A549 (cell line): Measurements from ENCODE around the gene NDUFA12. TPM values are rescaled to one million over a fixed set of nuclear protein-coding genes. Genes with fewer than 3 reads are reported as not detected.

Experiments used
- ATAC-seq, 2 experiments: fragments of 200-7000 bp in 1 of 2; fragments of >200 bp in 1 of 2; cut with Nextera tagmentation in 1 of 2; cut with Tn5 transposase in 1 of 2; 3 replicates each; pipeline versions ENCODE4 v1.8.0 to v1.9.1; 2018 to 2020; ENCODE audit warnings: mild to moderate bottlenecking in 1 of 2, moderate library complexity in 1 of 2
- CTCF ChIA-PET: fragments of 300-600 bp; sonication (Branson Sonifier 250); formaldehyde crosslinking; extraction: SDS; loops from one replicate; lab custom pipeline; 2021; ENCODE audit warnings: antibody characterized with exemption, inconsistent platforms; lab: Yijun Ruan, JAX
- POLR2A ChIA-PET: fragments of 350-600 bp; formaldehyde crosslinking; extraction: SDS; loops from one replicate; lab custom pipeline; 2021; ENCODE audit warnings: antibody characterized with exemption, inconsistent platforms; lab: Yijun Ruan, JAX
- DNase-seq, 2 experiments: peaks; one replicate each; pipeline versions ENCODE4 v3.0.0 to v3.0.0-alpha.2; 2011 to 2016; ENCODE audit warnings: low read depth in 1 of 2, low spot score in 1 of 2
- FAIRE-seq: peaks from 2 replicates; lab custom pipeline; 2011; peaks lifted over from hg19 to GRCh38; lab: Jason Lieb, UNC
- H3K27ac ChIP-seq, 2 experiments: fragments of >200 bp; sonication (Bioruptor Twin); formaldehyde crosslinking; 3 replicates each; pipeline ENCODE4 v1.5.1; 2016 to 2017
- H3K4me1 ChIP-seq: fragments of >200 bp; sonication (Bioruptor Twin); formaldehyde crosslinking; 3 replicates; pipeline ENCODE4 v1.6.1; 2016
- H3K4me2 ChIP-seq: fragments of >200 bp; sonication (Bioruptor Twin); formaldehyde crosslinking; 3 replicates; pipeline ENCODE4 v1.6.1; 2016
- H3K4me3 ChIP-seq: fragments of >200 bp; sonication (Bioruptor Twin); formaldehyde crosslinking; 3 replicates; pipeline ENCODE4 v1.5.1; 2016
- H3K9me3 ChIP-seq: fragments of >200 bp; sonication (Bioruptor Twin); formaldehyde crosslinking; 3 replicates; pipeline ENCODE4 v1.6.1; 2016
- CBX2 ChIP-seq: fragments of 200-600 bp; sonication (generic); IDR thresholded peaks from 2 replicates; pipeline ENCODE4 v1.6.1; 2016; ENCODE audit warnings: low read depth, mild to moderate bottlenecking, borderline replicate concordance
- CEBPB ChIP-seq, 2 experiments: fragments of >200 bp in 1 of 2; sonication (Bioruptor Twin) in 1 of 2; formaldehyde crosslinking in 1 of 2; IDR thresholded peaks; 2 replicates each; pipeline ENCODE4 v1.6.1; 2012 to 2016
- EHF ChIP-seq: fragments of 250-450 bp; sonication (Bioruptor Pico); IDR thresholded peaks from 2 replicates; pipeline ENCODE4 v1.5.0; 2020; ENCODE audit warnings: mild to moderate bottlenecking
- EHMT2 ChIP-seq: fragments of 200-600 bp; sonication (generic); IDR thresholded peaks from 2 replicates; pipeline ENCODE4 v1.6.1; 2016; ENCODE audit warnings: antibody characterized with exemption, low read depth, mild to moderate bottlenecking, moderate library complexity
- EP300 ChIP-seq, 2 experiments: fragments of >200 bp; sonication (Bioruptor Twin); formaldehyde crosslinking; IDR thresholded peaks; 2 replicates in 1 of 2; 3 replicates in 1 of 2; pipeline ENCODE4 v1.6.1; 2016 to 2017
- HDAC2 ChIP-seq: fragments of 200-600 bp; sonication (generic); IDR thresholded peaks from 2 replicates; pipeline ENCODE4 v1.6.1; 2016
- HOXB5 ChIP-seq: fragments of 250-450 bp; sonication (Bioruptor Pico); IDR thresholded peaks from 2 replicates; pipeline ENCODE4 v1.5.0; 2020; ENCODE audit warnings: mild to moderate bottlenecking, moderate library complexity
- JUNB ChIP-seq: fragments of >200 bp; sonication (Bioruptor Twin); formaldehyde crosslinking; IDR thresholded peaks from 2 replicates; pipeline ENCODE4 v1.6.1; 2016
- KDM1A ChIP-seq: fragments of 200-600 bp; sonication (generic); IDR thresholded peaks from 2 replicates; pipeline ENCODE4 v1.6.1; 2016; ENCODE audit warnings: low read depth, mild to moderate bottlenecking
- MAFK ChIP-seq: fragments of 450-650 bp; IDR thresholded peaks from 2 replicates; pipeline ENCODE4 v1.6.1; 2014; ENCODE audit not compliant: partially characterized antibody
- NR3C1 ChIP-seq: fragments of >200 bp; sonication (Bioruptor Twin); formaldehyde crosslinking; IDR thresholded peaks from 3 replicates; pipeline ENCODE4 v1.6.1; 2017
- PHF8 ChIP-seq: fragments of 200-600 bp; sonication (generic); IDR thresholded peaks from 2 replicates; pipeline ENCODE4 v1.6.1; 2016; ENCODE audit warnings: low read depth, mild to moderate bottlenecking, antibody characterized with exemption, moderate library complexity, borderline replicate concordance
- RARB ChIP-seq: fragments of 250-450 bp; sonication (Bioruptor Pico); IDR thresholded peaks from 2 replicates; pipeline ENCODE4 v1.8.0; 2021; ENCODE audit warnings: mild to moderate bottlenecking, moderate library complexity
- RFX5 ChIP-seq: fragments of 450-650 bp; IDR thresholded peaks from 2 replicates; pipeline ENCODE4 v1.7.1; 2014; ENCODE audit warnings: antibody characterized with exemption, mild to moderate bottlenecking, moderate library complexity
- SMC3 ChIP-seq: fragments of >200 bp; sonication (Bioruptor Twin); formaldehyde crosslinking; IDR thresholded peaks from 3 replicates; pipeline ENCODE4 v1.6.1; 2018; ENCODE audit warnings: inconsistent platforms
- SREBF2 ChIP-seq: fragments of 450-650 bp; IDR thresholded peaks from 2 replicates; pipeline ENCODE4 v1.6.1; 2014; ENCODE audit warnings: mild to moderate bottlenecking, moderate library complexity
- ZNF302 ChIP-seq: fragments of 250-450 bp; sonication (Bioruptor Pico); IDR thresholded peaks from 2 replicates; pipeline ENCODE4 v1.9.0; 2021; ENCODE audit warnings: inconsistent platforms, mild to moderate bottlenecking, moderate library complexity
- WGBS: methylation state at CpG from one replicate; pipeline ENCODE4 v1.1.6; 2017; ENCODE audit errors: missing lambda C conversion rate; 5-methylcytosine and 5-hydroxymethylcytosine counted together
- polyA plus RNA-seq, 4 experiments: library from polyadenylated mRNA; depleted of rRNA in 3 of 4; stranded (reverse); fragments of >200 nt; fragmentation: RNase III in 1 of 4; extraction: RNeasy Plus Mini Kit Qiagen cat#74134 plus additional on column Dnase treatment in 1 of 4; gene quantifications; 2 replicates in 3 of 4; 3 replicates in 1 of 4; pipeline ENCODE4 v1.2.3, GENCODE V29; 2011 to 2017
- TF ChIP-seq, protein P1 (sequence below): fragments of 250-450 bp; sonication (Bioruptor Pico); IDR thresholded peaks from 2 replicates; pipeline ENCODE4 v1.5.0; 2021; ENCODE audit warnings: mild to moderate bottlenecking, moderate library complexity, borderline replicate concordance
- TF ChIP-seq, protein P2 (sequence below): fragments of 200-600 bp; sonication (generic); IDR thresholded peaks from 2 replicates; pipeline ENCODE4 v1.6.1; 2016; ENCODE audit warnings: antibody characterized with exemption, mild to moderate bottlenecking, moderate library complexity
- TF ChIP-seq, protein P3 (sequence below): fragments of >200 bp; sonication (Bioruptor Twin); formaldehyde crosslinking; IDR thresholded peaks from 2 replicates; pipeline ENCODE4 v1.6.1; 2016
- TF ChIP-seq, protein P4 (sequence below): fragments of >200 bp; sonication (Bioruptor Twin); formaldehyde crosslinking; IDR thresholded peaks from 3 replicates; pipeline ENCODE4 v1.5.1; 2016
- TF ChIP-seq, protein P5 (sequence below): IDR thresholded peaks from 2 replicates; pipeline ENCODE4 v1.6.1; 2012; ENCODE audit warnings: low read depth, borderline replicate concordance

Gene NDUFA12
- polyA plus RNA-seq, 2 of the 4 experiments (the other 2 are of a cell fraction), result 207 to 257 TPM

DNA sequence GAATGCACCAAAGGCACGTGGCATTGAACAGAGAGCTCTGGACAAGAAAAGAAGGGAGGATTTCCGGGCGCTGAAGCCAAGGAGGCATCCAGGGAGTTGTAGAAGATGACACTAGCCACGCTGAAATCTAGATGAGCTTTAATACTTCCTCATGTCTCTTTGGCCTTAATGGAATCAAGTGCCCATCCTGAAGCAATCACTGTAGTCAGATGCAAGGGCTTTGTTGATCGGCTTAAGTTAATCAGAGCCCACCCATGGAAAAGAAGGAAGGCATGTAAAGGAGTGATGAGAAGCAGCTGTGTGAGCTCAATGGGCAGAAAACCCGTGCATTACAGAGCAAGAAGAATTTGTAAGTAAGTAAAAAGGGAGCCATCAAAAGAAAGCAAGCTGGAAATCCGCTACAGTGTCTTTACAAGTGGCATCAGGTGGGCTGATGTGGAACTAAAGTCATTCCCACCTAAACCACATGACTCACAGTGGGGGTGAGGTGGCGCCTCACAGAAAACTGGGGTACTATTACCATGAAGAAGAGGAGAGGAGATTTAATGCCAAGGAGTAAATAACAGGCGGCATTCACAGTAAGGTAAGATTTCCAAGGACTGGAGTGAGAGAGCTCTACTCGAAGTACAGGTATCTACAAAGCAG lies 48.4 kb downstream of the NDUFA12 start (continued):
- TF ChIP-seq, protein P1, sequence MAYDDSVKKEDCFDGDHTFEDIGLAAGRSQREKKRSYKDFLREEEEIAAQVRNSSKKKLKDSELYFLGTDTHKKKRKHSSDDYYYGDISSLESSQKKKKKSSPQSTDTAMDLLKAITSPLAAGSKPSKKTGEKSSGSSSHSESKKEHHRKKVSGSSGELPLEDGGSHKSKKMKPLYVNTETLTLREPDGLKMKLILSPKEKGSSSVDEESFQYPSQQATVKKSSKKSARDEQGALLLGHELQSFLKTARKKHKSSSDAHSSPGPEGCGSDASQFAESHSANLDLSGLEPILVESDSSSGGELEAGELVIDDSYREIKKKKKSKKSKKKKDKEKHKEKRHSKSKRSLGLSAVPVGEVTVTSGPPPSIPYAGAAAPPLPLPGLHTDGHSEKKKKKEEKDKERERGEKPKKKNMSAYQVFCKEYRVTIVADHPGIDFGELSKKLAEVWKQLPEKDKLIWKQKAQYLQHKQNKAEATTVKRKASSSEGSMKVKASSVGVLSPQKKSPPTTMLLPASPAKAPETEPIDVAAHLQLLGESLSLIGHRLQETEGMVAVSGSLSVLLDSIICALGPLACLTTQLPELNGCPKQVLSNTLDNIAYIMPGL (CRISPR knock-in tag), result no peak
- TF ChIP-seq MAFK, result no peak
- TF ChIP-seq, all 56 proteins: peak for 0

DNA sequence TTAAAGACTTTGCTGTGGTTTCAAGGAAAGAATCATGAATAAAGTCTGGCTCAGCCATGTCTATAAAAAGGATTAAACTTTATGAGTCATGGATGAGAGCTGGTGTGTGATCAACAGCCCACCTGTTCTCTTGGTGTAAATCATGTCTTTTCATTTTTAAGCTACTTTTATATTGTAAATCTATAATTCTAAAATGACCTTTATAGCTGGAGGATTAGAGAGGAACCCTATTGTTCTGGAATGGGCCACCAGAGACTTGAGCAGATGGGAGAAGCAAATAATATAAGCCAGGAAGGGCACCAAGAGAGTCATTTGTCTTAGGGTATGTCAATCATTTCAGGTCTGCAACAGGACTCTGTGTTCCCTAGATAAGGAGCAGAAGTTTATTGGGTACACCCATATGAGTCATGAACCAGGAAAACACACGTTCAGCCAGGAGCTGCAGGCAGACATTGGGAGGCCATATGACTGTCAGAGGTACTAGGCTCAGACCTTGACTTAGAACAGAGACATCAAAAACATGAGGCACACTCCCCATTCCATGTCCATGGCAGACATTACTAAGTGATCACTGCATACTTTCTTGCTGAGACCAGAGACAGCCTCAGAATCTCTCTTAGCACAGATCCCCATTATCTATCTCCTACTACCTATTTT lies 49.3 kb downstream of the NDUFA12 start:
- ChIA-PET POLR2A (no interaction called here), CTCF (interaction anchor here (0.6 to 0.7 kb wide), 2 partner anchors 12 to 64 kb away, joined by 3 read pairs; no protein-coding TSS in a partner anchor)
- peak overlapping the region in 1 of 2 experiments; percentile 64; a peak in 1 of 6 replicates for H3K27ac ChIP-seq
- ATAC-seq (peak; percentile 72 to 82; a peak in 4 of 6 replicates), FAIRE-seq (no peak), DNase-seq (peak; percentile 14 to 61)
- peak overlapping the region; percentile 27; the same call in 1 of the 3 replicates for H3K4me2 ChIP-seq
- H3K4me1 ChIP-seq, result peaks cover 13% of the 10 kb centered on the region; the same call in 2 of the 3 replicates
- 5% methylated on average over 1 of the region's 1 CpG for WGBS
- H3K4me3 ChIP-seq, result no peak overlapping the region
- TF ChIP-seq HOXB5 (CRISPR knock-in tag), result no peak
- no peak for TF ChIP-seq KDM1A
- no peak for TF ChIP-seq PHF8
- no peak for TF ChIP-seq JUNB
- H3K9me3 ChIP-seq, result no peaks in the 10 kb centered on the region

DNA sequence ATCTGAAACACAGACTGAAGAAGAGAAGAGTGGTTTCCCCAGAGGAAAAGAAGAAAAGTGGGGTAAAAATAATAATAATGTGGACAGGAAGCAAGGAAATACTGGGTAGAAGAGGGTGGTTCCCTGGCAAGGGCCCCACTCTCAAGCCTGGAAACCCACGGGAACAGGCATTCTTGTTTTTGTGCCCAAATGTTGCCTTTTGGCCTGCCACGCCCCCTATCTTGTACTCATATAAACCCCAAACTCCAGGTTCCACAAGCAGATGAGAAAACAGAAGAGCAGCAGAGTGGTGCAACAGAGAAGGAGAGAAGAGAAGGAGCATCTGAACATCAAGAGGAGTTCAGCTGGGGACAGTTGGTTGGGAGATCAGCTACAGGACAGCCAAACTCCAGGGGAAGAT lies 51.2 kb downstream of the NDUFA12 start:
- no peak overlapping the region for H3K4me3 ChIP-seq
- no peaks in the 10 kb centered on the region for H3K9me3 ChIP-seq
- 34% methylated on average over 2 of the region's 2 CpGs for WGBS
- peaks cover 13% of the 10 kb centered on the region; the same call in 2 of the 3 replicates for H3K4me1 ChIP-seq
- peak overlapping the region in 1 of 2 experiments; percentile 15; a peak in 1 of 6 replicates for H3K27ac ChIP-seq
- CTCF ChIA-PET, result interaction anchor here (1.0 to 1.9 kb wide), 2 partner anchors 10 to 13 kb away, joined by 3 to 4 read pairs; no protein-coding TSS in a partner anchor
- POLR2A ChIA-PET, result no interaction called here
- ATAC-seq (no peak), DNase-seq (no peak)
- H3K4me2 ChIP-seq, result no peak overlapping the region
- TF ChIP-seq SMC3 (no peak), ZNF302 (CRISPR knock-in tag) (no peak), HOXB5 (CRISPR knock-in tag) (no peak), EP300 (IDR thresholded peaks at IDR 0.05) (no peak), SREBF2 (no peak), CEBPB (IDR thresholded peaks at IDR 0.05) (no peak), CBX2 (no peak), RFX5 (no peak), EHF (CRISPR knock-in tag) (no peak), EHMT2 (no peak), NR3C1 (no peak), RARB (CRISPR knock-in tag) (no peak), HDAC2 (no peak)
- TF ChIP-seq, protein P2, sequence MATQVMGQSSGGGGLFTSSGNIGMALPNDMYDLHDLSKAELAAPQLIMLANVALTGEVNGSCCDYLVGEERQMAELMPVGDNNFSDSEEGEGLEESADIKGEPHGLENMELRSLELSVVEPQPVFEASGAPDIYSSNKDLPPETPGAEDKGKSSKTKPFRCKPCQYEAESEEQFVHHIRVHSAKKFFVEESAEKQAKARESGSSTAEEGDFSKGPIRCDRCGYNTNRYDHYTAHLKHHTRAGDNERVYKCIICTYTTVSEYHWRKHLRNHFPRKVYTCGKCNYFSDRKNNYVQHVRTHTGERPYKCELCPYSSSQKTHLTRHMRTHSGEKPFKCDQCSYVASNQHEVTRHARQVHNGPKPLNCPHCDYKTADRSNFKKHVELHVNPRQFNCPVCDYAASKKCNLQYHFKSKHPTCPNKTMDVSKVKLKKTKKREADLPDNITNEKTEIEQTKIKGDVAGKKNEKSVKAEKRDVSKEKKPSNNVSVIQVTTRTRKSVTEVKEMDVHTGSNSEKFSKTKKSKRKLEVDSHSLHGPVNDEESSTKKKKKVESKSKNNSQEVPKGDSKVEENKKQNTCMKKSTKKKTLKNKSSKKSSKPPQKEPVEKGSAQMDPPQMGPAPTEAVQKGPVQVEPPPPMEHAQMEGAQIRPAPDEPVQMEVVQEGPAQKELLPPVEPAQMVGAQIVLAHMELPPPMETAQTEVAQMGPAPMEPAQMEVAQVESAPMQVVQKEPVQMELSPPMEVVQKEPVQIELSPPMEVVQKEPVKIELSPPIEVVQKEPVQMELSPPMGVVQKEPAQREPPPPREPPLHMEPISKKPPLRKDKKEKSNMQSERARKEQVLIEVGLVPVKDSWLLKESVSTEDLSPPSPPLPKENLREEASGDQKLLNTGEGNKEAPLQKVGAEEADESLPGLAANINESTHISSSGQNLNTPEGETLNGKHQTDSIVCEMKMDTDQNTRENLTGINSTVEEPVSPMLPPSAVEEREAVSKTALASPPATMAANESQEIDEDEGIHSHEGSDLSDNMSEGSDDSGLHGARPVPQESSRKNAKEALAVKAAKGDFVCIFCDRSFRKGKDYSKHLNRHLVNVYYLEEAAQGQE, result no peak
- TF ChIP-seq, protein P3, sequence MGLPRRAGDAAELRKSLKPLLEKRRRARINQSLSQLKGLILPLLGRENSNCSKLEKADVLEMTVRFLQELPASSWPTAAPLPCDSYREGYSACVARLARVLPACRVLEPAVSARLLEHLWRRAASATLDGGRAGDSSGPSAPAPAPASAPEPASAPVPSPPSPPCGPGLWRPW, result no peak
- TF ChIP-seq, protein P1 (CRISPR knock-in tag), result no peak
- TF ChIP-seq, protein P4, sequence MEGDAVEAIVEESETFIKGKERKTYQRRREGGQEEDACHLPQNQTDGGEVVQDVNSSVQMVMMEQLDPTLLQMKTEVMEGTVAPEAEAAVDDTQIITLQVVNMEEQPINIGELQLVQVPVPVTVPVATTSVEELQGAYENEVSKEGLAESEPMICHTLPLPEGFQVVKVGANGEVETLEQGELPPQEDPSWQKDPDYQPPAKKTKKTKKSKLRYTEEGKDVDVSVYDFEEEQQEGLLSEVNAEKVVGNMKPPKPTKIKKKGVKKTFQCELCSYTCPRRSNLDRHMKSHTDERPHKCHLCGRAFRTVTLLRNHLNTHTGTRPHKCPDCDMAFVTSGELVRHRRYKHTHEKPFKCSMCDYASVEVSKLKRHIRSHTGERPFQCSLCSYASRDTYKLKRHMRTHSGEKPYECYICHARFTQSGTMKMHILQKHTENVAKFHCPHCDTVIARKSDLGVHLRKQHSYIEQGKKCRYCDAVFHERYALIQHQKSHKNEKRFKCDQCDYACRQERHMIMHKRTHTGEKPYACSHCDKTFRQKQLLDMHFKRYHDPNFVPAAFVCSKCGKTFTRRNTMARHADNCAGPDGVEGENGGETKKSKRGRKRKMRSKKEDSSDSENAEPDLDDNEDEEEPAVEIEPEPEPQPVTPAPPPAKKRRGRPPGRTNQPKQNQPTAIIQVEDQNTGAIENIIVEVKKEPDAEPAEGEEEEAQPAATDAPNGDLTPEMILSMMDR, result no peak
- TF ChIP-seq, protein P5, sequence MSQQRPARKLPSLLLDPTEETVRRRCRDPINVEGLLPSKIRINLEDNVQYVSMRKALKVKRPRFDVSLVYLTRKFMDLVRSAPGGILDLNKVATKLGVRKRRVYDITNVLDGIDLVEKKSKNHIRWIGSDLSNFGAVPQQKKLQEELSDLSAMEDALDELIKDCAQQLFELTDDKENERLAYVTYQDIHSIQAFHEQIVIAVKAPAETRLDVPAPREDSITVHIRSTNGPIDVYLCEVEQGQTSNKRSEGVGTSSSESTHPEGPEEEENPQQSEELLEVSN, result no peak
- TF ChIP-seq, all 56 proteins: peak for 0
- FAIRE-seq, result no peak
